Measurements from ENCODE around the gene CHMP4A. TPM values are rescaled to one million over a fixed set of nuclear protein-coding genes. Genes with fewer than 3 reads are reported as not detected.

CHMP4A gene
- total and polyA plus RNA-seq, 2 of the 13 experiments (the other 11 are each of a cell fraction or from before 2014, with no cell fraction given), result 83.6 to 113 TPM

- TF ChIP-seq ZBTB4 (CRISPR knock-in tag; IDR thresholded peaks at IDR 0.05; ENCODE audit: borderline replicate concordance) (peak; percentile 30; the same call in 1 of the 2 replicates), POLR2G (IDR thresholded peaks at IDR 0.05; ENCODE audit: low read depth, low read length) (peak; percentile 92), CBX5 (CRISPR knock-in tag; IDR thresholded peaks at IDR 0.05; ENCODE audit: borderline replicate concordance) (peak; percentile 83), ZNF646 (CRISPR knock-in tag; IDR thresholded peaks at IDR 0.05) (no peak), AHR (CRISPR knock-in tag; IDR thresholded peaks at IDR 0.05) (no peak; the same call in none of the 2 replicates), ATF2 (CRISPR knock-in tag; IDR thresholded peaks at IDR 0.05) (no peak; the same call in none of the 2 replicates), ZNF205 (CRISPR knock-in tag; IDR thresholded peaks at IDR 0.05) (no peak; the same call in 1 of the 2 replicates), ZNF746 (CRISPR knock-in tag; IDR thresholded peaks at IDR 0.05) (peak; percentile 60; the same call in 1 of the 2 replicates), ZFY (CRISPR knock-in tag; IDR thresholded peaks at IDR 0.05) (peak; percentile 73), ZNF766 (CRISPR knock-in tag; IDR thresholded peaks at IDR 0.05; ENCODE audit: borderline replicate concordance) (peak; percentile 4; the same call in 1 of the 2 replicates), ZNF839 (CRISPR knock-in tag; IDR thresholded peaks at IDR 0.05; ENCODE audit: borderline replicate concordance) (peak; percentile 72), BCL6 (CRISPR knock-in tag; IDR thresholded peaks at IDR 0.05) (peak; percentile 60), FLYWCH1 (CRISPR knock-in tag; IDR thresholded peaks at IDR 0.05) (no peak), GABPB1 (CRISPR knock-in tag; IDR thresholded peaks at IDR 0.05) (peak; percentile 98)
- TF ChIP-seq, protein P1, sequence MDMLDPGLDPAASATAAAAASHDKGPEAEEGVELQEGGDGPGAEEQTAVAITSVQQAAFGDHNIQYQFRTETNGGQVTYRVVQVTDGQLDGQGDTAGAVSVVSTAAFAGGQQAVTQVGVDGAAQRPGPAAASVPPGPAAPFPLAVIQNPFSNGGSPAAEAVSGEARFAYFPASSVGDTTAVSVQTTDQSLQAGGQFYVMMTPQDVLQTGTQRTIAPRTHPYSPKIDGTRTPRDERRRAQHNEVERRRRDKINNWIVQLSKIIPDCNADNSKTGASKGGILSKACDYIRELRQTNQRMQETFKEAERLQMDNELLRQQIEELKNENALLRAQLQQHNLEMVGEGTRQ (IDR thresholded peaks at IDR 0.05; ENCODE audit: low read depth, low read length), result no peak
- TF ChIP-seq, protein P1 (CRISPR knock-in tag; IDR thresholded peaks at IDR 0.05; ENCODE audit: borderline replicate concordance), result peak; percentile 53; the same call in 1 of the 2 replicates
Measured at GRCh38 chr14:24232121-24232644, 18.9 kb upstream of the CHMP4A start, which contains the start of gene NEDD8 (continued).

All from HepG2 (cell line).